Activated CD4-positive, alpha-beta T cell treated with anti-CD3 and anti-CD28 coated beads, Interleukin-2, amount 50 U/mL, for 48 hours (primary cell): ENCODE data around the gene PRDM15.

ENCODE experiments used
- DNase-seq, 2 experiments: peaks; one replicate each; pipeline ENCODE4 v3.0.0-alpha.2; 2020

Gene PRDM15

GRCh38 chr21:41821081-41821755 lies 57.9 kb downstream of the PRDM15 start:
- no peak for DNase-seq

- no peak for DNase-seq
These were observed 58.6 kb downstream of the PRDM15 start for GRCh38 chr21:41820384-41821080.

GRCh38 chr21:41819856-41820281 lies 59.3 kb downstream of the PRDM15 start:
- no peak for DNase-seq

- DNase-seq, result no peak
These were observed 59.8 kb downstream of the PRDM15 start for GRCh38 chr21:41819236-41819855.

GRCh38 chr21:41817877-41818855 lies 61.0 kb downstream of the PRDM15 start:
- no peak for DNase-seq

- peak; percentile 10 to 28 for DNase-seq
These were observed 61.9 kb downstream of the PRDM15 start for GRCh38 chr21:41817228-41817627.

GRCh38 chr21:41816583-41817165 lies 62.5 kb downstream of the PRDM15 start:
- DNase-seq, result peak; percentile 50 to 61

- no peak for DNase-seq
These were observed 63.2 kb downstream of the PRDM15 start for GRCh38 chr21:41815652-41816582.

- no peak for DNase-seq
These were observed 65.9 kb downstream of the PRDM15 start for GRCh38 chr21:41813226-41813625.

- no peak for DNase-seq
These were observed 66.5 kb downstream of the PRDM15 start for GRCh38 chr21:41812679-41813078.

GRCh38 chr21:41810597-41810932 lies 68.6 kb downstream of the PRDM15 start:
- no peak for DNase-seq

- DNase-seq, result no peak
These were observed 69.1 kb downstream of the PRDM15 start for GRCh38 chr21:41809891-41810596.

- DNase-seq, result no peak
These were observed 70.3 kb downstream of the PRDM15 start for GRCh38 chr21:41808846-41809245.

- no peak for DNase-seq
These were observed 71.0 kb downstream of the PRDM15 start for GRCh38 chr21:41808094-41808493.

- no peak for DNase-seq
These were observed 72.4 kb downstream of the PRDM15 start for GRCh38 chr21:41806773-41807172.

- DNase-seq, result no peak
These were observed 73.5 kb downstream of the PRDM15 start for GRCh38 chr21:41805643-41806042.

- DNase-seq, result no peak
These were observed 74.1 kb downstream of the PRDM15 start for GRCh38 chr21:41805038-41805437.

GRCh38 chr21:41804381-41804780 lies 74.8 kb downstream of the PRDM15 start:
- no peak for DNase-seq

GRCh38 chr21:41803316-41803715 lies 75.8 kb downstream of the PRDM15 start:
- no peak for DNase-seq

- no peak for DNase-seq
These were observed 76.5 kb downstream of the PRDM15 start for GRCh38 chr21:41802684-41803083.

GRCh38 chr21:41802198-41802584 lies 77.0 kb downstream of the PRDM15 start:
- no peak for DNase-seq
